Measurements from ENCODE around the gene TMEM106C. TPM values are rescaled to one million over a fixed set of nuclear protein-coding genes. Genes with fewer than 3 reads are reported as not detected.

Gene TMEM106C
- total RNA-seq, 1 donor from 2014 or later: 30.0 TPM

DNA sequence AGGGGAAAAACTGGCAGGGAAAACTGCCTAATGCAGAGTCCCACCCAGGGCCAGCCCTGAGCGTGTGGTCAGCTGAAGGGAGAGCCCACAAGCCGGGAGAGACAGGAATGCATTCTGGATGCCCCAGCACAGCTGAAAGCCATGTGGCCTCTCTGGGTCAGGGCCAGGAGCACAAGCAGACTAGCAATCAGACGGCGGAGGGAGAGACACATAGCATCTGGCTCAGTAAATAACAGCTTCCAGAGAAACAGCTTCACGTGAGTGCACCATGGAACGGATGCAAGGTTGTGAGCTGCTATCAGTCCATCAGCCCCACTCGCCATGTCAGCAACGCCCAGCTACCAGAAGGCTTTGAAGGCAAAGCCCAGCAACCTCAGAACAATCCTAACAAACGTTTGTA is 28.2 kb upstream of the TMEM106C start:
- Histone ChIP-seq H3K36me3 (ENCODE audit: insufficient read depth, low read length) (no peaks in the 10 kb centered on the region), H3K9ac (ENCODE audit: low read length) (no peak overlapping the region), H3K4me3 (ENCODE audit: insufficient read depth, low read depth, low read length) (no peak overlapping the region), H3K27me3 (ENCODE audit: insufficient read depth, low read length) (peaks cover 6% of the 10 kb centered on the region), H3K27ac (ENCODE audit: low read depth, low read length) (no peak overlapping the region), H3K9me3 (ENCODE audit: insufficient read depth, low read depth, low read length) (no peaks in the 10 kb centered on the region), H3K4me1 (ENCODE audit: insufficient read depth, low read length) (peaks cover 3% of the 10 kb centered on the region), H2AFZ (ENCODE audit: low read depth, low read length) (no peak overlapping the region), H4K20me1 (ENCODE audit: insufficient read depth, low read length) (no peaks in the 10 kb centered on the region), H3K4me2 (ENCODE audit: low read length) (no peak overlapping the region), H3K79me2 (ENCODE audit: insufficient read depth, low read length) (no peaks in the 10 kb centered on the region)
- Mint-ChIP-seq H3K9me3 (ENCODE audit: unreplicated experiment) (peaks cover 2% of the 10 kb centered on the region), H3K4me3 (ENCODE audit: unreplicated experiment) (no peak overlapping the region), H3K36me3 (ENCODE audit: low read depth, unreplicated experiment) (no peaks in the 10 kb centered on the region), H3K27ac (ENCODE audit: unreplicated experiment) (no peak overlapping the region), H3K4me1 (ENCODE audit: low read depth, unreplicated experiment) (peaks cover 30% of the 10 kb centered on the region), H3K27me3 (ENCODE audit: low read depth, unreplicated experiment) (peaks cover 9% of the 10 kb centered on the region)
- TF ChIP-seq, protein P1, sequence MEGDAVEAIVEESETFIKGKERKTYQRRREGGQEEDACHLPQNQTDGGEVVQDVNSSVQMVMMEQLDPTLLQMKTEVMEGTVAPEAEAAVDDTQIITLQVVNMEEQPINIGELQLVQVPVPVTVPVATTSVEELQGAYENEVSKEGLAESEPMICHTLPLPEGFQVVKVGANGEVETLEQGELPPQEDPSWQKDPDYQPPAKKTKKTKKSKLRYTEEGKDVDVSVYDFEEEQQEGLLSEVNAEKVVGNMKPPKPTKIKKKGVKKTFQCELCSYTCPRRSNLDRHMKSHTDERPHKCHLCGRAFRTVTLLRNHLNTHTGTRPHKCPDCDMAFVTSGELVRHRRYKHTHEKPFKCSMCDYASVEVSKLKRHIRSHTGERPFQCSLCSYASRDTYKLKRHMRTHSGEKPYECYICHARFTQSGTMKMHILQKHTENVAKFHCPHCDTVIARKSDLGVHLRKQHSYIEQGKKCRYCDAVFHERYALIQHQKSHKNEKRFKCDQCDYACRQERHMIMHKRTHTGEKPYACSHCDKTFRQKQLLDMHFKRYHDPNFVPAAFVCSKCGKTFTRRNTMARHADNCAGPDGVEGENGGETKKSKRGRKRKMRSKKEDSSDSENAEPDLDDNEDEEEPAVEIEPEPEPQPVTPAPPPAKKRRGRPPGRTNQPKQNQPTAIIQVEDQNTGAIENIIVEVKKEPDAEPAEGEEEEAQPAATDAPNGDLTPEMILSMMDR (IDR thresholded peaks at IDR 0.05; ENCODE audit: insufficient read depth, low read depth, low read length): no peak
- no peak for TF ChIP-seq EZH2 (IDR thresholded peaks at IDR 0.05; ENCODE audit: insufficient read depth, low read length)
- peak; percentile 66 for DNase-seq (ENCODE audit: low read depth)
- no peak for FAIRE-seq

DNA sequence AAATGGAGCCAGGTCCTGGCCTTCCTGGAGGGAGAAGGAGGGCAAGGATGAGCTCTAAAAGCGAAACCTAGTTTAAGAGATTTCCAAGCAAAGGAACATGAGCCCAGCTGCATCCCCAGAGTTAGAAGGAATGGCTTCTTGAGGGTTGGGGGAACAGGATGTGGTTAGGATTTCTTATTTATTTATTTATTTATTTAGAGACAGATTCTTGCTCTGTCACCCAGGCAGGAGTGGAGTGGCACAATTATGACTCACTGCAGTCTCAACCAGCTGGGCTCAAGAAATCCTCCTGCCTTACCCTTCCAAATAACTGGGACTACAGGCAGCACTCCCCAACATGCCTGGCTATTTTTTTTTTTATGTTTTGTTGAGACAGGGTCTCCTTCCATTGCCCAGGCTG is 25.3 kb upstream of the TMEM106C start:
- Mint-ChIP-seq H3K27ac (ENCODE audit: unreplicated experiment) (no peak overlapping the region), H3K9me3 (ENCODE audit: unreplicated experiment) (peaks cover 4% of the 10 kb centered on the region), H3K36me3 (ENCODE audit: low read depth, unreplicated experiment) (no peaks in the 10 kb centered on the region), H3K4me3 (ENCODE audit: unreplicated experiment) (no peak overlapping the region), H3K27me3 (ENCODE audit: low read depth, unreplicated experiment) (peaks cover 21% of the 10 kb centered on the region), H3K4me1 (ENCODE audit: low read depth, unreplicated experiment) (peaks cover 28% of the 10 kb centered on the region)
- no peak overlapping the region for H3K4me3 ChIP-seq (ENCODE audit: insufficient read depth, low read depth, low read length)
- no peak overlapping the region for H3K9ac ChIP-seq (ENCODE audit: low read length)
- peak; percentile 31 for DNase-seq (ENCODE audit: low read depth)
- no peaks in the 10 kb centered on the region for H3K27me3 ChIP-seq (ENCODE audit: insufficient read depth, low read length)
- no peaks in the 10 kb centered on the region for H3K9me3 ChIP-seq (ENCODE audit: insufficient read depth, low read depth, low read length)
- H4K20me1 ChIP-seq (ENCODE audit: insufficient read depth, low read length): no peaks in the 10 kb centered on the region
- no peak for FAIRE-seq
- no peaks in the 10 kb centered on the region for H3K79me2 ChIP-seq (ENCODE audit: insufficient read depth, low read length)
- no peaks in the 10 kb centered on the region for H3K36me3 ChIP-seq (ENCODE audit: insufficient read depth, low read length)
- H2AFZ ChIP-seq (ENCODE audit: low read depth, low read length): no peak overlapping the region
- H3K4me1 ChIP-seq (ENCODE audit: insufficient read depth, low read length): peaks cover 3% of the 10 kb centered on the region
- TF ChIP-seq, protein P1 (IDR thresholded peaks at IDR 0.05; ENCODE audit: insufficient read depth, low read depth, low read length): no peak
- no peak for TF ChIP-seq EZH2 (IDR thresholded peaks at IDR 0.05; ENCODE audit: insufficient read depth, low read length)
- peak overlapping the region; percentile 42 for H3K4me2 ChIP-seq (ENCODE audit: low read length)
- H3K27ac ChIP-seq (ENCODE audit: low read depth, low read length): no peak overlapping the region

DNA sequence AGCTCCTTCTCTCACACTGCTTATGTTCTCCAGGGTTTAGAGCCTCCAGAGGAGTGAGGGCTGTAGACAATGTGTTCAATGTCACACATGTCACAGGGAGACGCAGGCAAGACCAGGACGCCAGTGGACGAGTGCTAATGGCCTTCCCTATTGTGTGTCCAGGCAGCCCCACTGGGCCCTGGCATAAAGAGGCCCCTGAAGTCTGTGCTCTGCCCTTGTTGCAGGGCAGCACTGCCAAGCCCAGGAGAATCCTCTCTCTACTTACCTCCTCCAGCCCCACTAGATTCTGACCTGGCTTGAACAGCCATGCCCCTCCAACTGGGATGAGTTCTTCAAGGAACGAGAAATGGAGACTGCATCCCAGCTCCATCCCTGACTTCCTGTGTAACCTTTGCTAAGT is 24.8 kb upstream of the TMEM106C start:
- DNase-seq (ENCODE audit: low read depth) (no peak), FAIRE-seq (no peak)
- Histone ChIP-seq H2AFZ (ENCODE audit: low read depth, low read length) (no peak overlapping the region), H3K4me2 (ENCODE audit: low read length) (peak overlapping the region; percentile 42), H3K27me3 (ENCODE audit: insufficient read depth, low read length) (no peaks in the 10 kb centered on the region), H3K4me3 (ENCODE audit: insufficient read depth, low read depth, low read length) (no peak overlapping the region), H3K27ac (ENCODE audit: low read depth, low read length) (no peak overlapping the region), H3K4me1 (ENCODE audit: insufficient read depth, low read length) (peaks cover 3% of the 10 kb centered on the region), H3K36me3 (ENCODE audit: insufficient read depth, low read length) (no peaks in the 10 kb centered on the region), H3K79me2 (ENCODE audit: insufficient read depth, low read length) (no peaks in the 10 kb centered on the region), H3K9me3 (ENCODE audit: insufficient read depth, low read depth, low read length) (no peaks in the 10 kb centered on the region), H3K9ac (ENCODE audit: low read length) (no peak overlapping the region), H4K20me1 (ENCODE audit: insufficient read depth, low read length) (no peaks in the 10 kb centered on the region)
- H3K36me3 Mint-ChIP-seq (ENCODE audit: low read depth, unreplicated experiment): no peaks in the 10 kb centered on the region
- no peak overlapping the region for H3K27ac Mint-ChIP-seq (ENCODE audit: unreplicated experiment)
- H3K4me3 Mint-ChIP-seq (ENCODE audit: unreplicated experiment): no peak overlapping the region
- TF ChIP-seq, protein P1 (IDR thresholded peaks at IDR 0.05; ENCODE audit: insufficient read depth, low read depth, low read length): no peak
- TF ChIP-seq EZH2 (IDR thresholded peaks at IDR 0.05; ENCODE audit: insufficient read depth, low read length): no peak
- H3K9me3 Mint-ChIP-seq (ENCODE audit: unreplicated experiment): peaks cover 4% of the 10 kb centered on the region
- H3K4me1 Mint-ChIP-seq (ENCODE audit: low read depth, unreplicated experiment): peaks cover 28% of the 10 kb centered on the region
- peaks cover 26% of the 10 kb centered on the region for H3K27me3 Mint-ChIP-seq (ENCODE audit: low read depth, unreplicated experiment)
